Activated T-helper 1 cell treated with anti-CD3 and anti-CD28 coated beads, Interleukin-2, amount 50 U/mL, for 16 hours (primary cell): ENCODE results near the gene WASF1.
"Not testable (repeated sequence)": the region's sequence is repeated elsewhere in the genome, so short reads cannot be mapped to it uniquely, and the experiment has no call there.

Experiments
- DNase-seq, 2 donors: peaks; one replicate each; pipeline ENCODE4 v3.0.0-alpha.2; 2020; ENCODE audit warnings: low read depth in 1 of 2, low spot score in 1 of 2

Gene WASF1

DNA sequence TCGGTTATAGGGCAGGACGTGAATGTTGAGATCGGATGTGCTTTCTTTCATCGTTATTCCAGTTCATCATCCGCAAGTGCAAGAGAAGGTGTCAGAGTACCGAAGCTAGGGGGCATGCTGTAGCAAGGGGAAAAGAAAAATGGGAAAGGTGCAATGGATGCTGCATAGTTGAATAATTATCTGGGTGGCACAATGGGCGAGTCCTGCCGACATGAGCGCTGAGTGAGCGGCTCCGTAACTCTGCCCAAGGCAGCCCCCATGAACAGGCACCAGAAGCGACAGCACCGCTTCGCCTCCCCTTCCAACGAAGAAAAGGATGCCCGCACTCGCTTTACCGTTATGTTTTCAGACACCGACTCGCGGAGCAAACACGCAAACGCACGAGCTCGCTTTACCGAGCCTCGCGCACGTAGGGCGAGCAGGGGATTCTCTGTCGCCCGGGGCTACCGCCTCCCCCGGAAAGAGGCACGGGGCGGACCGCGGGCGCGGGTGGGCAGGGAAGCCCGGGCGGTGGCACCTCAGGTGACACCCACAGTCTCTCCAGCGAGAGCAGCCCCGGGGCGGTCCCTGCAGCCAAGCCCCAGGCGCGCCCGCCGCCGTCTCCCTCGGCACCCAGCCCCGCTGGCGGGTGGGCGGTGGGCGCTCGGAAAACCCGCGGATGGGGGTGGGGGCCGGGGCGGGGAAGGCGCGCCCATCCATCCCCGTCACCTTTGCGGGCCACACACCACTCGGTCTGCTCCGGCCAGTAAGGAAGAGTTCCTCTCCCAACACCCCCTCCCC, 654 bp downstream of the WASF1 start:
- peak; percentile 36 to 38 for DNase-seq

DNA sequence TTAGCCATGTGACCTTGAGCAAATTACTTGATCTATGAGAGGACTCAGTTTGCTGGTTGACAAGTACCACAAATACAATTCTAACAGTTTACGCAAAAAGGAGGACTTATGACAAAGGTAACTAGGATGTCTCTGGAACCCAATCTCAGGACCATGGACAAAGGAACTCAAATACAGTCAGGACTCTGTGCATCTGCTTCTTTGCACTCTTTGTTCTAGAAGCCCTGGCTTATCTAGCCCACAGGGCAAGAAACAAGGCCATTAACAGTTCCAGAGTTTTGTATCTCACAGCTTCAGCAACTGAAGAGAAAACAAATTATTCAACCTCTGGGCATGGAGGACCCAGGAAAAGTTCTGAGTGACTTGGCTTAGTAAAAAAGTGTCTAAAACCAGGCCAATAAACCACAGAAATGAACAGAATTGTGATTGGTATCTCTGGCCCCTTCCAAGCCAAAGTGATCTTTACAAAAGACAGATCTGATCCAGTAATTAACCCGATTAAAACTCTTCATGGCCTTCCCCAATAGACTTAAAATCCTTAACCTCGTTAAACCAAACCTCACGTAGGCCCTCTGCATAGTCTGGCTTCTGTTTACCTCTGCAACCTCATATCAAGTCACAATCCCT, 5.9 kb downstream of the WASF1 start:
- DNase-seq: no peak

DNA sequence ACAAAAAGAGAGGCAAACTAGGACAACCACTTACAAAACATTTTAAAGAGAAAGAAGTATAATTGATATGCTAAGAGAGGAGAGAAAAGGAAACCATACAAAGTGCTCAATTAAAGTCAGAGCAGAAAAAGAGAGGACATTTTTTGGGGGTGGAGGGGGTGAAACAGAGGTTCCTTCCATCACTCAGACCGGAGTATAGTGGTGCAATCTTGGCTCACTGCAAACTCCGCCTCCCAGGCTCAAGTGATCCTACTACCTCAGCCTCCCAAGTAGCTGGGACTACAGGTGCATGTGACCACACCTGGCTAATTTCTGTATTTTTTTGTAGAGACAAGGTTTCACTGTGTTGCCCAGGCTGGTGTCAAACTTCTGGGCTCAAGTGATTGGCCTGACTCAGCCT, 9.4 kb downstream of the WASF1 start:
- no peak for DNase-seq

DNA sequence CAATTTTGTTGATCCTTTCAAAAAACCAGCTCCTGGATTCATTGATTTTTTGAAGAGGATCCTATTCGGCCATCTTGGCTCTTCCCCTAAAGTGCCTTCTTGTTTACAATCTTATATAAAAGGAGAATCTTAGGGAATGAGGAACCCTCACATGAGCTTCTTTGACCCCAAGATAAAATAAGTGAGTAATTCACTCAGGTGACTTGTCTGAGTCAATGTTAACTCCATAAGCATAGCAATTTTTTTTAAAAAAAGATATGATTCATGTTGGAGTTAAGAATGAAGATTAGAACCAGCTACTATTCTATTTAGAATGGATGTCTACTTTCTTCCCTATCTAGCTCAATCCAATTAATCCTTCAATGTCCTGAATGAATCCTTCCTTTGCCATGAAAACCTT, 21.0 kb downstream of the WASF1 start:
- no peak for DNase-seq

DNA sequence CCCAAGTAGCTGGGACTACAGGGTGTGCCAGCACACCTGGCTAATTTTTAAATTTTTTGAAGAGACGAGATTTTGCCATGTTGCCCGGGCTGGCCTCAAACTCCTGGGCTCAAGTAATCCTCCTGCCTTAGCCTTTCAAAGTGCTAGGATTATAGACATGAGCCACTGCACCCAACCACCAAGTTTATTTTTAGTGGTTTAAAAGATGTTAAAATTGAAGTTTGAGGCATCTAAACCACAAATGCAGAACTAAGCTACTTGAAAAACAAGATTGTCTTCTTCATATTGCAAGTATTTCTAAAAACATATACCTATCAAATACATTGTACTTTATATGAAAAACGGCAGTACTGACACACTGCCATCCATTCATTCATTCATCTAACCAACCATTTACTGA, 31.6 kb downstream of the WASF1 start:
- no peak for DNase-seq

DNA sequence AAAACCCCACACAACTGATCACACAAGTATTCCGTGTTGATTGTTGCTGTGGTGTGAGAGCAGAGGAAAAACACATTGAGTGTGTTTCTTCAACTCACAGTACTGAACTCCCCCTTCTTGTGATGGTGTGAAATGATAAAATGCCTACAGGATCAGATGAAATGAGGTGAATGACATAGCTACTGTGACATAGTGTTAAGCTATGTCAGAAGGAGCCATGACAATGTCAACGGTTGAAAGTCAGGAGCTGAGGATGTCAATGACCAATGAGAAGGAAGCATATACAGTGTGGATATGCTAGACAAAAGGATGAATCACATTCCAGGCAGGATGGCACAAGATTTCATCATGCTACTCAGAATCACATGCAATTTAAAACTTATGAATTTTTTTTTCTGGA, 38.8 kb downstream of the WASF1 start:
- no peak for DNase-seq

DNA sequence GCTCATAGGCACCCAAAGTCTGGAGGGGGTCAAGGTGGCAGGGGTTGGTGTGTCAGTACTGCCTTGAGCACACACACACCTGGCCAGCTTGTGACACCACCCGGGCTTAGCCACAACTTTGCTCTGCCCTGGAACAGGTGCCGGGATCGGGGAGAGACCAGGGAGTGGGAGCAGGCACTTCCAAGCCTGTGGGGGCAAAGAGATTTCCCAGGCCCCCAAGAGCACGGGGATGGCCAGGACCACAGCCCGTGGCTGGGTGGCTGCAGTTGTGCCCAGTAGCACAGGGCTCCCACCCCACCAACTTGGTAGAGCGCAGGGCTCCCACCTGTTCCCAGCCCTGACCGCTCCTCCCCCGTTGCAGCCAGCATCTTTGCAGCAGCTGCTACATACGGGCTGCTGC, 40.4 kb downstream of the WASF1 start:
- DNase-seq: no peak

DNA sequence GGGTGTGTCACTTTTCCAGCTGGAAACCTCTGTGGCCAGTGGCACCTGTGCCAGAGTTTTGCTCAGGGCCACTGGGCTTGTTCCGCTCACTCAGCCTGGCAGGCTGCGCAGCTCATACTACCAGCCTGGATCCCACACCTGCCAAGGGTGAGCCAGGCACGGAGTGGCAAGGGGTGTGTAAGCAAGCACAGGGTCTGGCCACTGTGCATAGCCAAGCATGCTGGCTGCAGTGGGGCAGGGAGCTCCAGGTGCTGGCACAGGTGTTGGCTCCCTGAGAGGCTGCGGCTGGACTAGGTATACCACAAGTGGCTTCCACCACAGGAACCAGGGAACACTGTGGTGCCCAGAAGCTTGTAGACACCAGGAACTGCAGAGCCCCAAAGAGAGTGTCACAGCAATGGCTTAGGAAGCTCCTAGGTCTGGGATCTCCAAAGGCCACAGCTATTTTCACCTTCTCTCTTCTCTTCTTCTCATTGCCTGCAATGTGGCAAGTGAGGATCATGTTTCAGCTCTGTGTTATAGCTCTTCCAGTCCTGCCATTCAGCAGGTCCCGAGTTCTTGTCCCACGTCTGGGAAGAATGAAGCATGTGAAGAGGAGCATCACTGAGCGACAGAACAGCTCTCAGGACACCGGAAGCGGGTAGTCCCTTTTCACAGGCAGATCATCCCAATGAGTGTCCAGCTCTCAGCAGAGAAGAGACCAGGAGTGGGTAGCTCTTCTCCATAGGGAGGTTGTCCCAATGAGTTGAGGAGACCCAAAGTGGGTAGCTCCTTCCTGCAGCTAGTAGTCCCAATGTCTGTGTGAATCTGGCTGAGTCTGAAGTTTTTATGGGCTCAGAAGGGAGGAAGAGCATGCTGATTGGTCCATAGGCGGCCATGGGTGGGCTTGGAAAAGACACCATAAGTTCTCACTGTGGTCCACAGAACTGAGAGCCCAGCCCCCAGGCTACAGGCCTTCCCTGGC, 41.3 kb downstream of the WASF1 start:
- DNase-seq: no peak

DNA sequence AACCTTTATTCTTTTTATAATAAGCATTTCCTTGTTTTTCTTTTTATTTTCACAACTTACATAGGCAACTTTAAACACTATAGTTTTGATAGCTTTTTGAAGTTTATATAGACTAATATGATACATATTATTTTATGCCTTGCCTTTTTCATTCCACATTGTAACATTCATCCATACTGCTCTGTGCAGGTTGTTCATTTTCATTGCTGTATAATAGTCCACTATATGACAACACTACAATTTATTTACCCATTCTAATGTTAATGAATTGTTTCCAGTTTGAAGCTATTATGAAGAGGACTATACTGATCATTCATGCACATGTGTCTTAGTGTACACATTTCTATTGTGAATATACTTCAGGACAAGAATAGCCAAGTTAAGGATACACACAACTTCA, 49.1 kb downstream of the WASF1 start:
- no peak for DNase-seq

DNA sequence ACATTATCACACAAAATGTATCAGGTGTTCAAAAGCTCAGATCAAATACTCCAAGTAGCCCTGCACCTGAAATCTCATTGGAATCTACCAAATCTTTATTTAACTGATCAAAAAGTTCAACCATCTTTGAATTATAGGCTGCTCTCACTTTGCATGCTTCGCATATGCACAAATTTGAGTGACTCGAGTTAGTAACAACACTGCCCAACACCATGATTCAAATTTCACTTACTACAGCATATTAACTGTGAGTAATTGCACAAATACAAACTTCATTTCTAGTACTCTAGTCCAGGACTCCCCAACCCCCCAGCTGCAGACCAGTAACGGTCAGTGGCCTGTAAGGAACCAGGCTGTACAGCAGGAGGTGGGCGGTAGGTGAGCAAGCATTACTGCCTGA, 51.1 kb downstream of the WASF1 start:
- DNase-seq: no peak

DNA sequence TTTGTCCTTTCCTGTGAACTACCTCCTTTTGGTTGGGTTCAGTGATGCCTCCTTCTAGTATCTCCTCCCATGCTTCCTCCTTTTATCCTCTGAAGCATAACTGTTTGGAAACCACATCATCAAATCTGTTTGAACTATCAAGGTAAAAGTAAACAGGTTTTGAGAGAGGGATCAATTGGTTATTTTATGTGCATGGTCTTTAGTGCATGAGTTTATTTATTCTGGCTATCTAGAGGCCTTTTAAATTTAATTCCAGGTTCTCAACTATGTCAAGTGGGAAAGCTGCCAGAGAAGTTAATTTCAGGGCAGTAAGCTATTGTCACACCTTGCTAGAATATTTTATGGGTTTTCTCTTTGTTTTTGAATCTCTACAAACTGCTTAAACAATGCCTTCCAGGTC, 54.1 kb downstream of the WASF1 start:
- DNase-seq: no peak

DNA sequence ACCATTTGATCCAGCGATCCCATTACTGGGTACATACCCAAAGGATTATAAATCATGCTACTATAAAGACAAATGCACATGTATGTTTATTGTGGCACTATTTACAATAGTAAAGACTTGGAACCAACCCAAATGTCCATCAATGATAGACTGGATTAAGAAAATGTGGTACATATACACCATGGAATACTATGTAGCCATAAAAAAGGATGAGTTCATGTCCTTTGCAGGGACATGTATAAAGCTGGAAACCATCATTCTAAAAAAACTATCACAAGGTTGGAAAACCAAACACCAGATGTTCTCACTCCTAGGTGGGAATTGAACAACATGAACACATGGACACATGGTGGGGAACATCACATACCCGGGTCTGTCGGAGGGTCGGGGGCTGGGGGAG, 57.8 kb downstream of the WASF1 start:
- DNase-seq: not testable (repeated sequence)

DNA sequence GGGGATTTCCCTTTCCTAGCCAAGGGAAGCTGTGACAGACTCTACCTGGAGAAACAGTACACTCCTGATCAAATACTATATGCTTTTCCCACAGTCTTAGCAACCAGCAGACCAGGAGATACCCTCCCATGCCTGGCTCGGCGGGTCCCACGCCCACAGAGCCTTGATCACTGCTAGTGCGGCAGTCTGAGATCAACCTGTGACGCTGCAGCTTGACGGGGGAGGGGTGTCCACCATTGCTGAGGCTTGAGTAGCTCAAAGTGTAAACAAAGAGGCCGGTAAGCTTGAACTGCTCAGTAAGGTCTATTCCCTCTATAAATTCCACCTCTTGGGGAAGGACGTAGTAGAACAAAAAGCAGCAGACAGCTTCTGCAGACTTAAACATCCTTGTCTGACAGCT, 63.2 kb downstream of the WASF1 start:
- DNase-seq: no peak

DNA sequence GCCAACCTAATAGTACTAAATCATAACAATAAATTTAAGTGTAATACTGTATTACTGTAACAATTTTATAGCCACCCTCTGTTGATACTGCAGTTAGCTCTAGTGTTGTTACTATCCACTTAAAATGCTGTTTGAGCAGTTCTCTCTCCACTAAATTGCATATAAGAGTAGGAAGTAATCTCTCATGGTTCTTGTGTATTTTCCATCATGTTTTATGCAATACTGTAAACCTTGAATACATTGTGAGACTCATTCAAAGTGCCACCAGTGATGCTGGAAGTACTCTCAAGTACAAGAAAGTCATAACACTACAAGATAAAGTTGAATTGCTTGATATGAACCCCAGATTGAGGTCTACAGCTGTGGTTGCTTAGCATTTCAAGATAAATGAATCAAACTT, 65.5 kb downstream of the WASF1 start:
- no peak for DNase-seq

DNA sequence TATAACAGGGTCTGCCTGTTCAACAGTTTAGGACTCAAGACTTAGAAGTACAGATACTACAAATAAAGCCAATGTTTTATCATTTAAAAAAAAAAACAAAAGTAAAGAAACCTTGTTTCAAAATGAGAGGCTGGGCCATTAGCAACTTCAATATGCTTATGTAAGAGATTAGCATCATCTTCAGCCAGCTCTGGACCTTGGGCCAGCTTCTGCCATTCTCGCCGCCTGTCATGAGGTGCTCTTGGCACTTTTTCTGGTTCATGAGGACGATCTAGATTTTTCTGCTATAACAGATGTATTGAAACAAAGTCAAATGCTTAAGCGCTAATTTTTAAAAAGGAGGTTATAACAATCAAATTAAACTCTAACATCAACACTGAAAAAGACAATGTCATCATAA, 74.2 kb downstream of the WASF1 start:
- DNase-seq: no peak

DNA sequence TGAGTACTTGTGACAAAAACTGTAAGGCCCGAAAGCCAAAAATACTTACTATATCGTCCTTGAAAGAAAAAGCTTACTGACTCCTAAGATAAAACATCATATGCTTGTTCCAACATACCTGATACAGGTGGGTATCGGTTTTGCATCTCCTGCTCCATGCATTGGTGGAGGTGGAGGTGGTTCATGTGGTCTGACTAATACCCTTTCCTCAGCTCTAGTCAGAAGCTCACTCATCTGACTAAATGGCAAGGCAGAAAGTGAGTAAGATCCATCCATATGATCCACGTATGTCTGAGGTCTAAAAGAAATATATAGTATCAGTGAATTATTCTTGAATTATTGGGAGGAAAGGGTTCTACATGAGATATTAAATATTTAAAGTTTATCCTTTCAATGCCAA, 76.2 kb downstream of the WASF1 start:
- DNase-seq: no peak

DNA sequence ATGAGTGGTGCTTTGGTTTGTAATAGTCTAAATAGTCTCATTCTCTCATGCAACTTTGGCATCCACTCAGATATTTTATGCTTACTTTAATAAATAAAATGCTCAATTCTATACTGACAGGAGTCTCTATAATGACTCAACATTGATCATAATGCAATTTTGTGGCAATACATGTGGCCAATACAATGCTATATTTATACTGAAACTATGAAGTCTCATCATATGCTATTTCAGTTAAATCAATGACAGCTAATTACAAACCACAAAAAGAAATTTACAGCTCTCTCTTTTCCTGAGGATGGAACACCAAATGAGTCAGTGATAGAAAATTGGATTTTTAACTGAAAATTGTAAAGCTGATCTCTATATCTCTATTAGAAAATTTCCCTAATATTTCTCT, 77.1 kb downstream of the WASF1 start:
- no peak for DNase-seq

DNA sequence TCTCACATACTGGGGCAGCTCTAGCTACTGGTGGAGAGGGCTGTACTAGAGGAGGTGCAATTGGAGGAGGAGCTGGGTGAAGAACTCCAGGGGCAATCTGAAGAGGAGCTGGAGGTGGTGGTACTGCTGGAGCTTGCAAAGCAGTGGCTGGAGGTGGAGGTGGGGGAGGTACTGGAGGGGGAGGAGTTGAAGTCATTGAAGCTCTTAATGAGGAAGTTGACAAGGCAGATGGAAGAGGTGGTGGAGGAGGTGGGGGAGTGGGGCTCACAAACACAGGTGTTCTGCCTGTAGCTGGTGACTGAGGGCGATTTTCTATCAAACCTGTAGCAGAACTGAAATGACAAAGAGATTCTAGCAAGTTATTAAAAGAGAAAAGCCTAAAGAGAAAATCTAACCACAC, 77.6 kb downstream of the WASF1 start:
- no peak for DNase-seq

DNA sequence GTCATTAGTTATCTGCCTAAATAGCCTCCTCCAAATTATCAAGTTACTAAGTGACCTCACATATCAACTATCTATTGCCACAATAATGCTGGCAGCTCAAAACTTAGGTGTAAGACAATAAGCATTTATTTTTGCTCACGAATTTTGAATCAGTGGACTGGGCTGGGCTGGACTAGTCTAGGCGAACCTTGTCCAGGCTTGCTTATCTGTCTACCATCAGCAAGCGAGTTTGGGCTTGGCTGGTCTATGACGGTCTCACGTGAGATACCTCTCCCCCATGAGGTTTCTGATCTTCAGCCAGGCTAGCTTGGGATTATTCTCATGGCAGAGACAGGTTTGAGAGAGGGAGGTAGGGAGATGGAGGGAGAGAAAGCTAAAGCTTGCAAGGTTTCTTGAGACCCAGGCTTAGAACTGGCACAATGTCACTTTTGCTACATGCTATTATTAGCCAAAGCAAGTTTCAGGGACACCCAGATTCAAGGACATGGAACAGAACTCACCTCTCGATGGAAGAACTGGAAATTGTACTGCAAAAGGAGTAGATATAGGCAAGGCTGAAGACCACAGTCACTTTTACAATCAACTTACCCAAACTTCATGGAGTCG, 80.9 kb downstream of the WASF1 start:
- no peak for DNase-seq

DNA sequence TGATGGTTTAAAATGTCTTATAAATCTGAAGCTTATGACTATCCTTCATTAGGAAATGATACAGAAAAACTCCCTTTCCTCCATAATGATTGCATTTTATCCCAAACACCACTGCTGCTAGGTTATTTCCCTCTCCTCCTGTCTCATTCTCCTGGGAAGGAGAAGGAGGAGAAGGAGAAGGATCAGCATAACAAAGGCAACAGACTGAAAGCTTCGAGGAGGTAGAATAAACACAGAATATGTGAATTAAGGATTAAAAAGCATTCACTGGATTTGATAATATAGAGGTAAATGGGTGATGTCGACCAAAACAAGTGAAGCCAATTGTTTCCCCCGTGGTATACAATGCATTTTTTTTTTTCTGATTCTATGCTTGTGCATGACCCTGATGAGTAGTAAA, 82.0 kb downstream of the WASF1 start:
- DNase-seq: no peak

DNA sequence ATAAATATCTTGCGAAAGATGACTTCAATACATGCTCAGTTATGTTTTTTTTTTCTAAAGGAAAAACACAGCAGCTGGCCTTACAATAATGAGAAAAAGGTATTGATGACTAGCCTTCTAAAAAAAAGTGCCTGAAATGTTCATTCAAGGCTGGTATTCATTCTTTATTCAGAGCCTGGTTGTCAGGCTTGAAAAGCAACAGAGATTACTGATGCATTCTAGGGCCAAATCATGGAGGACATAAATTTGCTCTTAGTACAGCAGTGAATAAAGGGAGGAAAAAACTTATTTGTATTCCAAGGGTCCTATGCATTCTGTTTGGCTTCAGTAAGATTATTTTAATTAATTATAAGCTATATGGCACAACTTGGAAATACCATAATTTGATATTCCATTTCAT, 83.5 kb downstream of the WASF1 start:
- no peak for DNase-seq

DNA sequence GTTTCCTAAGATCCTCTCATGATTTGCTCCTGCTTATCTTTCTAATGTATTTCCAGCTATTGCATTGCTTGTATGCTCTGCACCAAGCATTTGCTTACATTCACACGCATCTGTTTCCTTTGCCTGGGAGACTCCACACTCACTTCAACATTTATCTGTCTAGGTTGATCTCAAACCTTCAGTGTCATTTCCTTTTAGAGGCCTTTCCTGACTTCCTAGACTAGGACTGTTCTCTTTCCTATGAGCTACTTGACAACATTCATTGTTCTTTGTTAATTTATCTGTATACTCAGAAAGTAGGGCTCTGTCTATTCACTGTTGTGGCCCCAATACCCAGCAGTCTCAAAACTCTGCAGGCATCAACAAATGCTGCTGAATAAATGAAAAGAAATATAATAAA, 84.4 kb downstream of the WASF1 start:
- DNase-seq: no peak
